GM18508 (cell line): ENCODE results near the gene PLD1.

Experiments
- ATAC-seq: cut with Tn5 transposase; IDR thresholded peaks from one replicate; pipeline ENCODE4 v1.9.1; 2021; ENCODE audit warnings: moderate number of reproducible peaks; ENCODE audit not compliant: insufficient read depth, unreplicated experiment

Gene PLD1

GRCh38 chr3:171802590-171802956, 7.7 kb downstream of the PLD1 start:
- no peak for ATAC-seq

- no peak for ATAC-seq
Measured at GRCh38 chr3:171801738-171802589, 8.3 kb downstream of the PLD1 start.

GRCh38 chr3:171799501-171799900, 10.8 kb downstream of the PLD1 start:
- no peak for ATAC-seq

DNA sequence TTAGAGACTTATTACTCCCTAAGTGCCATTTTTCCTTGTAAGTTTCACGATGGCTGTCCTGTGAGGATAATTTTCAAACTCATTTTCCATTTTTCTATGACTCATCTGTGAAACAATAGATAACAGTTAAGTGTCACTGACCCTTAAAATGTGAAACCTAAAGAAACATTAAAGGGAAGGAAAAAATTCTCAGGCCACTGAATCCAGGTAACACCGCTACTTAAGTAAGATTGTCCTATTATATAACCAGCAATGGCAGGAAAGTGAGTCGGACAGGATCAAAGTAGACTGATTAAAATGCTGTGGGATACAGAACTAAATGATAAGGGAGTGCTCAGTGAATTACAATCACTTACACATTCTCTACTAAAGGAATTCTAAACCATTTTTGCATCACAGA, 12.4 kb downstream of the PLD1 start:
- no peak for ATAC-seq

DNA sequence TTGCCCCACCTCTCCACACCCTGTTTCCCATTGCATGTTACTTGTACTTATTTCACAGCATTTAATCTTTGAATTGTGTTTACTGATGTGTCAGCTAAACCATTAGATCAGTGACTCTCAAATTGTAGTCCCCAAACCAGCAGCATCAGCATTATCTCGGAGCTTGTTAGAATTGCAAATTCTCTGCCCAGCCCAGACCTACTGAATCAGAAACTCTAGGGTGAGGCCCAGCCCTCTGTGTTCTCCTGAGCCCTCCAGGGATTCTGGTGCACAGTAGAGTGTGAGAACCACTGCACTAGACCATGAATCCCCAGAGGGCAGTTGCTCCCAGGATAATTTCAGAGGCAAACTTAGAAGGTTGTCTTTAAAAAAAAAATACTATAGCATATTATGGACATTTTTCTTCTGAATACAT, 13.0 kb downstream of the PLD1 start:
- ATAC-seq = no peak

DNA sequence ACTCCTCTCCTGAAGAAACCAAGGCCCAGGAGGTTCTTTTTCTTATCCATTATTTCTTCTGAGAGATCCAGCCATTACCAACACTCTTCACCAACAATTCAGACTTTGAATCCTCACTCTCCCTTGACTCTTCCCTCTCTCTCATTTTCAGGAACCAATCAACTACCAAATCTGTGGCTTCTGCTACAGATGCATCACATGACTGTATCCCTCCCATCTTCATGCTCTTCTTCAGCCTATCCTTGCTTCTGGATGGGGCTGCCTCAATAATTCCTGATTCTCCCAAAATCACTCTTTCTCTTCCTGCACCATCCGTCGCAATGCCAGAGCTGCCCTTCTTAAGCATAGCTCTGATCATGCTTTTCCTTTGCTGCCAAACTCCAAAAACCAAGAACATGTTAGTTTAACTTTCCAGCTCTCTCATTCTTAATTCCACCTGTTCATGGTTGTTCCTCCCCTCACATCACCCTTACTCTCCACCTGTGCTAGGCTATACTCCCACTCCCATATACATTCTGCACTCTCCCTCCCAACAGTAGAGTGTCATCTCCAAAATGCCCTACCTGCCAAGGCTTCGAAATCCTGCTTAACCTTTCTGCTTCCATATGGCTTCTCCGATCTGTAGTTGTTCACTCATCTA, 13.5 kb downstream of the PLD1 start:
- no peak for ATAC-seq

GRCh38 chr3:171792531-171792930, 17.8 kb downstream of the PLD1 start:
- ATAC-seq = no peak

DNA sequence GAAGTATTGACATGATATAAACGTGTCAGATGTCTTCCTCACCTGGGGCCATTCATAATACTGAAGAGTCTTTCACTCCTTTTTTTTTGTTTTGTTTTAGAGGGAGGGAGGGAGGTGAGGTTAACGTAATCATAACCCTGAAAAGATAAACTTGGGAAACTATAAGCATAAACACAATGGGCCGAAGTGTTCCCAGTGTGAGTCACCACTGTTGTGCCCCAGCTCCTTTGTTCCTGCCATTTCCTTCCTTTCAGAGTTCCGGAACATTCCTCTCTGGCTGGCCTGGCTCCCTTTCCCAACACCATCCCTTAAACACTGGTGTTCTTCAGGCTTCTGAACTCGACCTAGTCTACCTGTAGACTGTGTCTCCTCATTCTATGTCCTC, 18.6 kb downstream of the PLD1 start:
- ATAC-seq = no peak

- ATAC-seq = no peak
Measured at GRCh38 chr3:171790898-171791691, 19.2 kb downstream of the PLD1 start.

GRCh38 chr3:171790574-171790897, 19.7 kb downstream of the PLD1 start:
- ATAC-seq = no peak

- no peak for ATAC-seq
Measured at GRCh38 chr3:171789759-171790505, 20.4 kb downstream of the PLD1 start.

DNA sequence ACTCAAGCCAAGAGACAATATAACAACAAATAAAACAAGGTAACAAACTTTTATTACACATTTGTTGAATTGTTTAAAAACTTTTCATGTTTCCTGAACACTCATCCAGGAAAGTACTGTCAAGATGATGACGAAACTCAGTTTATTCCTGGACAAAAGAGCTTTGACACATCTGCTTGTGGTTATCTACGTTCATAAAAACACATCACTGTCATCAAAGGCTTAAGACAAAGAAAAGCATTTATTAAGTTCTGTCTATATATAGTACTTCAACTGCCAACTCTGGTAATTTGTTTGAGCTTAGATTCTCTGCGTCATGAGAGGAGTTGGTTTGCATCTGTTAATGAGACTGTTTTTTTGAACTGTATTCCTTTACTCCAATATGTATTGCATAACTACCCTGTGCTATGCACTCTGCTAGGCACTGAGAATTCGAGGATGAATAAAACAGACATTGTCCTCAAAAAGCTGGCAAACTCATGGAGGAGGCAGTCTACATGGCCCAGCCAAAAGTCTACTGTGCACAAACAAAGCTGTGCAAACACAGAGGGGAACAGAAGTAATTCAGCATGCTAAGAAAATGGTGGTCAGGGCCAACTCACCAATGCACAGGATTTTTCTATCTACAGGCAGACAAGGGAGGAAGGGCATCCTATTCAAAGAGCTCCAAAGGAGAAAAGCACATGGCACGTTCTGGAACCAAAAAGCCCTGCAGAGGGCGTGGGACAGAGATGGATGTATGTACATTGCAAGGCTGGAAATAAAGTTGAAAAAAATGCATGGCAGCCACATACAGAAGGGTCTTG, 21.5 kb downstream of the PLD1 start:
- no peak for ATAC-seq

- no peak for ATAC-seq
Measured at GRCh38 chr3:171786997-171787396, 23.3 kb downstream of the PLD1 start.

DNA sequence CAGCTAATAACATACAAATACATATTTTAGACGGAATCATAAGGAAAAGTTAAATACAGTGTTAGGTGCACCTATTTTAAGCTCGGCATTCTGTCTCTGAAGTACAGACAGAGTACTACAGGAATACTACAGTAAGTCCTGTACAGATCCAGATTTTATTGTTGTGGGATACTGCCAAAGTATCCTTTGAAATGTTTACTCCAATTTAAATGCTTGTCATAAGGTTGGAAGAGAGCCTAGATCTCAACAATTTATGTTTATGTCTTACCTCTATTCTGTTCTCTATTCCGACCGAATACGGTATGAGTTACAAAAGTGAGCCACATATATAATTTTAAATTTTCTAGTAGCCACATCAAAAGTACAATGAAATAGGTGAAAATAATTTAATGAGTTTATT, 25.3 kb downstream of the PLD1 start:
- no peak for ATAC-seq

- ATAC-seq = no peak
Measured at GRCh38 chr3:171784387-171784786, 25.9 kb downstream of the PLD1 start.

- ATAC-seq = no peak
Measured at GRCh38 chr3:171783626-171784025, 26.7 kb downstream of the PLD1 start.

DNA sequence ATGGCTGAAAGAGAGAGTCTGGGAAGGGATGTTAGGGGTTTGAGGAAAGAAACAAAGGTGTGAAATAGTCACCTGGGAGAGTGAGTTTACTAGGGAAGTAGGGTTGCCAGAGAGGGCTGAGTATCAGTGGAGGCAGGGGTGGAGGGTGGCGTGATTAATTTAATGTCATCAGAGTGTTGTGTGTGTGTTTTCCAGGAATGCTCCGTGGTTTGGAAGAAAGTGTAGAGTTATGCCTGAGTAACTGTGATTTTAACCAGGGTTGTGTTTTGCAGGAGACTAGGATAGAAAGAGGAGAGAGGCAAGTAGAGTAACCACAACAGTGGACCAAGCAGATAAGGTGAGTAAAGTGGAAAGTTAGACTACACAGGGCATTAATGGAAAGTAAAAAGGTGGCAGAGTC, 27.2 kb downstream of the PLD1 start:
- no peak for ATAC-seq

- no peak for ATAC-seq
Measured at GRCh38 chr3:171782617-171783016, 27.7 kb downstream of the PLD1 start.

DNA sequence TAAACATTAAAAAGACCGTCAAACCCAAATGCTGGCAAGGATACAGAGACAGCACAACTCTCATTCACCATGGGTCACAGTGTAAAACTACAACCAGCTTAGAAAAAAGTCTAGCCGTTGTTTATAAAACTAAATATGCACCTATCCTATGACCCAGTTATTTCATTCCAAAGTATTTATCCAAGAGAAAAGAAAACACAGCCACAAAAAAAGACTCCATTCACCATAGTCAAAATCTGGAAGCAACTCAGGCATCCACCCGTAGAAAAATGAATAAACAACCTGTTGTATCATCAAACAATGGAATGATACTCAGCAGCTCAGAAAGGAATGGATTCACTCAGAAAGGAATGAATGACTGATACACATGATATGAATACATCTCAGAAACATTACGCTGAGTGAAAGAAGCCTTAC, 28.6 kb downstream of the PLD1 start:
- no peak for ATAC-seq

DNA sequence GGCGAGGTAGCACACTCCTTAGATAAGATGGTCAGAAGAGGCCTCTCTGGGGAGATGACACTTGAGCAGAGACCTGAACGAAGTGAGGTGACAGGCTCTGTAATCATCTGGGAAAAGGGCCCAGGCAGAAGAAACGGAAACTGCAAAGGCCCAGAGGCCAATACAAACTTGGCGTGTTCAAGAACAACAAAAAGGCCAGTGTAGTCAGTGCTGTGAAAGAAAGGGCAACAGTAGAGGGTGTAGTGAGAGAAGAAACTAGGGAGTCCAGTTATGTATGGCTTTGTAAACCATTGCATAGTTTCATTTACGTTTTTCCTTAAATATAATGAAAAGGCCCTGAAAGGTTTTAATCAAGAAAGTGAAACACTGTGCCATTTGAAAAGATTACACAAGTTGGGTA, 31.8 kb downstream of the PLD1 start:
- no peak for ATAC-seq
